ENCODE results near the gene MS4A4E.

DNA sequence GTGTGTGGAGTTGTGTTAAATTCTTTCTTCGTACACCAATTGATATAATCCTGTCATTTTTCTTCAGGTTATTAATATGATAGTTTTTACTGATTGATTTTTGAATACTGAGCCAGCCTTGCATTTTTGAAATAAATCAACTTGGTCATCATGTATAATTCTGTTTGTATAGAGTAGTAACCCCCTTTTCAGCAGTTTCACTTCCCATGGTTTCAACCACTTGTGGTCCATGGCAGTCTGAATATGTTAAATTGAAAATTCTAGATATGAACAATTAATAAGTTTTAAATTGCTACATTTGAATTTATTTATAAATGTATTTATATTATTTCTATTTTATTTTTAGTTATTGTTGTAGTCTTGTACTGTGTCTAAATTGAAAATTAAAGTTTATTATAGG lies 92.7 kb downstream of the MS4A4E start:
- TF ChIP-seq EGR1 (IDR thresholded peaks at IDR 0.05) = no peak
- TF ChIP-seq REST (IDR thresholded peaks at IDR 0.05; ENCODE audit: low read depth) = no peak
- no peak for TF ChIP-seq YY1 (IDR thresholded peaks at IDR 0.05; ENCODE audit: low read depth)
- TF ChIP-seq, protein P1, sequence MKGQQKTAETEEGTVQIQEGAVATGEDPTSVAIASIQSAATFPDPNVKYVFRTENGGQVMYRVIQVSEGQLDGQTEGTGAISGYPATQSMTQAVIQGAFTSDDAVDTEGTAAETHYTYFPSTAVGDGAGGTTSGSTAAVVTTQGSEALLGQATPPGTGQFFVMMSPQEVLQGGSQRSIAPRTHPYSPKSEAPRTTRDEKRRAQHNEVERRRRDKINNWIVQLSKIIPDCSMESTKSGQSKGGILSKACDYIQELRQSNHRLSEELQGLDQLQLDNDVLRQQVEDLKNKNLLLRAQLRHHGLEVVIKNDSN (IDR thresholded peaks at IDR 0.05) = no peak
- no peak for TF ChIP-seq TAF1 (IDR thresholded peaks at IDR 0.05; ENCODE audit: low read depth)
